DMS114 treated with DMSO at 0.1 percent for 48 hours (cell line): ENCODE measurements around the gene FNBP1L.

Experiments used
- DNase-seq: peaks from one replicate; lab custom pipeline; 2025; ENCODE audit not compliant: unreplicated experiment; lab: John Stamatoyannopoulos, UW

Gene FNBP1L

DNA sequence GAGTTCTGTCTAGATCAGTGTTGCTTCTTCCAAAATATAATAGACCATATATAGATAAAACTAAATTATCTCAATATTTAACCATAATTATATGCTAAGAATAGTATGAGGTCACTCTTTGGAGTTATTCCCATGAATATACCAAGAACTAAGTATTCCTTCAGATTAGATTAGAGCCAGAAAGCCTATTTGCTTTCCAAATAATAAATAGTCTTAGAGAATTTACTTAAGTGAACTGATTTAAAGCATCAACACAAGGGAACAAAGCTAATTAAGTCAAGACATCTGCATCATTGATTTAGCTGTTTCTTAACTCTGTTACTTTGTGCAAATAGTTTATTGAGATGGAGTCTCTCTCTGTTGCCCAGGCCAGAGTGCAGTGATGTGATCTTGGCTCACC, 35.7 kb downstream of the FNBP1L start:
- no peak for DNase-seq

DNA sequence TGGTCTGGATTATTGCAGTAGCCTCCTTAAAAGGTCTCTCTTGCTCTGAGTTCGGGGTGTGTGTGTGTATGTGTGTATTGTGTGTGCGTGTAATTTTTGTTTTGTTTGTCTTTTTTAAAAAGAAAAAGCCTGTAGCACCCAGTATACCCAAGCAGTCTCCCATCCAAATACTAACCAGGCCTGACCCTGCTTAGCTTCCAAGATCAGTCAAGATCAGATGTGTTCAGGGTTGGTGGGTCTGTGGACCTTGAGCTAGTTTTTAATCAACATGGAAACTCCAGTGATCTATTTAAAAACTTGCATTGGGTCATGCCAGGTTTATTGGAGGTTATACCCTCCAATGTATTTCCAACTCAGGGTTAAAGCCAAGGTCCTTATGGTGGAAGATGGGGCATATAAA, 40.3 kb downstream of the FNBP1L start:
- no peak for DNase-seq

DNA sequence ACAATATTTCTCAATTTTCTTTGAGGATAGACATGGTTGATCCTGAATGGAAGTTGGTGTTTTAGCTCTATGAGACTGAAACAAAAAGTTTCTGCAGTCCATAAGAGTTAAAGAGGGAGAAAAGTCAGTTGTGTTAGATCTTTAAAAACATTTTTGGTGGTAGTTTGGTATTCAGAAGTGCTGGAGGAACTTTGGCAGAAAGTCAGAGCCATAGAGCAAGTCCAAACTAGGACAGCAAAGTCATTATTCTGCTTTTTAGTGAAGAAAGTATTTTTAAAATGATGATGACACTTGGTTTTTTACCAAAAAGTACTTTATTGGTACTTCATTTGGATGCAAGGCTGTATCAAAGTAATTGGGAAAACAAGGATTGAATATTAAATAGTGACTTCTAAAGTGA, 41.8 kb downstream of the FNBP1L start:
- DNase-seq = no peak

DNA sequence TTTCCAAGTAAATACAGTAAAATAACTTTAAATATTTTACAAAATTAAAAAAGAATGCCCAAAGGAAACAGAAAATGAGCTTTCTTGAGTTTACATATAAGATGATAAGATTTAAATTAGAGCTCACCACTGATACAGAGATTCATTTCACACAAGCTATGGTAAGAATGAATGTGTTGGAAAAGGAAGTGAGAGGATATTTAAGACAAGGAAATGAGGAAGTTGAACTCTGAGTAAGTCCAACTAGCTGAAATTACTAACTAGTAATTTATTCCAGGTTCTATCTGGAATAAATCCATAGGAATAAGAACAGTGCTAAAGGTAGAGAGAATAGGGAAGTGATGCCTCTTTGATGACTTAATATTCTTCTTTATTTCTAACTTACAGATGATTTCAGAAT, 42.4 kb downstream of the FNBP1L start:
- no peak for DNase-seq

DNA sequence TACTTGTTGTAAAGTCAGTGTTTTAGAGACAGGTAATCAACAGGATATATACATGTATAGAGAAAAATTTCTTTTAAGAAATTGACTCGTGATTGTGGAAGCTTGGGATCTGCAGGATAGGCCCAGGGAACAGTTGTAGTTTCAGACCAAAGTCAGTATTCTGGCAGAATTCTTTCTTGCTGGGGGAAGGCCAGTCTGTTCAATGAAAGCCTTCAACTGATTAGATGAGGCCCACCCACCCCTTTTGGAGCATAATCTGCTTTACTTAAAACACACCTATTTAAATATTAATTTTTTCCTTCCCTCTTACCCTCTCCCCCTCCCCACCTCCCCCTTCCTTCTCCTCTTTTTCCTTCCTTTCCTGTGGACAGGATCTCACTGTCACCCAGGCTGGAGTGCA, 48.0 kb downstream of the FNBP1L start:
- DNase-seq = no peak

DNA sequence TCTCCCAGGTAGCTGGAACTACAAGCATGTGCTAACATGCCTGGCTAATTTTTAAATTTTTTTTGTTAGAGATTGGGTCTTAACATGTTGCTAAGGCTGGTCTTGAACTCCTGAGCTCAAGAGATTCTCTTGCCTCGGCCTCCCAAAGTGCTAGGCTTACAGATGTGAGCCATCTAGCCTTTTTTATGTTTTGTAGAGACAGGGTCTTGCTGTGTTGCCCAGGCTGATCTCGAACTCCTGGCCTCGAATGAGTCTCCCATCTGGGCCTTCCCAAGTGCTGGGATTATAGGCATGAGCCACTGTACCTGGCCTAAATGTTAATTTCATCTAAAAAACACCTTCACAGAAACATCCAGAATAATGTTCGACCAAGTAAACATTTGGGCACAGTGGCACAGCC, 48.6 kb downstream of the FNBP1L start:
- no peak for DNase-seq

DNA sequence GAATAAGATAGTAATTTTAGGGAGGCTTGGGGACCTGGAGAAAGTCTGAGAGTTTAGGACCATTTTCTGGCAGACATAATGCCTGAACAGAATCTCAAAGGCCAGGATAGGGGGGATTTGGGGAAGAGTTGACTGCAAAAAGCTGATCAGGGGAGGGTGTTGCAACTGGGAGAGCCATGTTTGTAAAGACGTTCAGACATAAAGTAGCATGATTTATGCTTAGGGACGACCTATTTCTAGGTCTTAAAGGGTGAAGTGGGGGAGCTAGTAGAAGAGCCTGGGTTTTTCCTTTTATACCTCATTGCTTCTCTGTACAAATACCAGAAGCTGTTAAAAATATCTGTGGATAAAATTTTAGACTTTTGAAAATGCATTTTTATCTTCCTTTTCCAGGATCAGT, 51.2 kb downstream of the FNBP1L start:
- DNase-seq = no peak

DNA sequence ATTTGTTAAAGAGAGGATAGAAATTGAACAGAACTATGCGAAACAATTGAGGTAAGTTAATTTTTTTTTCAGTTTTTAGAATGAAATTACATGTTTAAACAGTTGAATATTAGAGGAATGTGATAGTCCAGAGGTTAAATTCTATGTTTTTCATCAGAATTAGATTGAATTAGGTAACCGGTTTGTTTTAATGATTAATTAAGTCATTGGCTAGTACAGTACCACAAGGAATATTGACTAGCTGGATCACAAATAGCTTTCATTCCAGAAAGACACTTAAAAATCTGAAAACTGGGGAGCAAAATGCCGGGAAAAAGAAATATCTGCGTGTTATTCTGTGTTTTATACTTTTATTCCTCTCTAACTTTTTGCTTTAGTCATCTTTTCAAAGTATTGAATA, 51.6 kb downstream of the FNBP1L start:
- no peak for DNase-seq

DNA sequence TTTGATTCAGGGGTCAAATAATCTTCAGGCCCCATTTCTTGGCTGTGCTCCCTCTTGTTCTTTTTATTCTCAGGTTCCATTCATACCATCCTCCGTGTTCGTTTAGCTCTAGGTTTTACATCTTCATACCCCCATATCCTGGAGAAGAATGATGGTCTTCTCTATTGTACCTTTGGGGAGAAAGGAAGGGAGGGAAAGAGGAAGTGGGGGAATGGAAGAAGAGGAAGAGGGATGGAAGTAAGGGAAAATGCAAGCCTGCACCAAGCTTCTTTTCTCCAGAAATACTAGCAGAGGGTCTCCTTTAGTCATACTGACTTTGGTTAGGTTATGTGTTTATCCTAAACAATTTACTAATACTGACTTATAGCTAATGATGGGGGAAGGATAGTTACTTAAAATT, 52.4 kb downstream of the FNBP1L start:
- DNase-seq = no peak

DNA sequence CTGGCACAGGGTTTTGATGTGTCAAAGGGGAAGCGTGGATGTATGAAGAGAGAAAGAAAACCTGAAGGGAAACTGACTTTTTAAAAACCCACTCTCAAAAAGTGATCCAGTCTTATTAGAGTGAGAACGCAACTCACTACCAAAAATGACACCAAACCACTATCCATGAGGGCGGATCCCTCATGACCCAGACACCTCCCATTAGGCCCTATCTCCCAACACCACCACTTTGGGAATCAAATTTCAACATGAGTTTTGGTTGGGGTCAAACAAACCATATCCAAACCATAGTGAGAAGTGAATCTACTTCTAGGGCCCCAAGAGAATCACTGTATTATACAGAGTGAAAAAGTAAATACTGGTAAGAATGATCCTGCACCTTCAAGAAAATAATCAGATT, 53.5 kb downstream of the FNBP1L start:
- no peak for DNase-seq

DNA sequence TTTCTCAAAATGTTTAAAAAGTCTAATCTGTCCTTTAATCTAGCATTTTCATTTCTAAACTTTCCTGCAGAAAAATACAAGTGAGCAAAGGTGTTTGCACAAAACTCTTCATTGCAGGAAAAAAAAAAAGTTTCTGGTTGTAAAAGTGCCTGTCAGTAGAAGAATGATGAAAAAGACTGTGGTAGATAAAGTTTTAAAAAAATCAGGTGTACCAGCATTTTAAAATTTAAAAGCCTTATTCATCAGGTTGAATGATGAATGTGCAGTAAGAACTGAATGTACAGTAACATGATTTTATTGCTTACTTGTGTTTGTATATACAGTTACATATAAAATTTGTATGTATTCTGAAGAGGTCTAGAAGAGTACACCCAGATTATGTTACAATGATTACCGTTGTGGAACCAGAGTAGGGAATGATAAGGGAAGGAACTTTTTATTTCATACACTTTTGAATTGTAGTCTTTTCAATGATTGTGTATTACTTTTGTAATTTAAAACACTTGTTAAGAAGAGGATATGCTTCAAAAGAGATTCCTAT, 54.0 kb downstream of the FNBP1L start:
- DNase-seq = no peak

DNA sequence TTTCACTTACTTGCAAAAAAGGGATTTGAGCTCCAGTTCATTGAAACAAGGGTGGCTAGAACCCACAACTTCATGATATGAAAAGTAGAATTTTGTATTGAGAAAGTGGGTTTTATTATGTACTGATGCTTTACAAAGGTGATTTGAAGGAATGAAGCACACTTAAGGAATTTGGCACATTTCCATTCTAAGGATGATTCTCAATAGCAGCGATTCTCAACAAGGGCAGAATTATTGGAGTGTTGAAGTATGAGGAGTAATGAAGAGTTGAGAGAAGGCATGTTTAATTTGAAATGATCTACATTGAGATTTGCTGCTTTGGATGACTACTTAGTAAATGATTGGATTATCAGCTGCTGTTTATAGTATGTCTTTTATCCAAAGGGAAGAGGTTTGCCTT, 54.7 kb downstream of the FNBP1L start:
- no peak for DNase-seq

DNA sequence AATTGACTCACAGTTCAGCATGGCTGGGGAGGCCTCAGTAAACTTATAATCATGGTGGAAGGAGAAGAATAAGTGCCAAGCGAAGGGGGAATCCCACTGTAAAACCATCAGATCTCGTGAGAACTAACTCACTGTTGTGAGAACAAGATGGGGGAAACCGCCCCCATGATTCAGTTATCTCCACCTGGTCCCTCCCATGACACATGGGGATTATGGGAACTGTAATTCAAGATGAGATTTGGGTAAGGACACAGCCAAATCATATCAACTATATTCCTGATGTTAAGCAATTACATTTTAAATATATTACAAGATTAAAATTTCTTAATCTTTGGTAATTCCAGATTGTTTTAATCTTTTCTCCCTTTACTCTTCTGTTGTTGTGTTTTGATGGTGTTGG, 55.2 kb downstream of the FNBP1L start:
- DNase-seq = no peak

DNA sequence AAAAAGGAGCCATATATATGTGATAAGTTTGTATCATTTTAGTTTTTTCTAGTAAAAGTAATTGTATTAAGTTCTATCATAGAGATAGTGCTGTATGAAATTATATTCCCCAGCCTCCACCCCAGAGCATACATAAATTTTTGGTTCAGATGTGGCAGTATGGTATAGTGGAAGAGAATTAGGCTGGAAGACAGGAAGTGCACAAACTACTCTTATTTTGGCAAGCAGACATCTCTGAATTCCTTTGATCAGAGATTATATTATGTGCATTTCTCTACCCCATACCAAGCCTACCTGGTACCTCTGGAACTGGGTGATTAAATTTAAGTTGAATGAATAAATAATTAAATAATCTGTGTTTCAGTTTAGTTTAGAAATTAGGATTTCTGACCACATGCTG, 55.9 kb downstream of the FNBP1L start:
- no peak for DNase-seq

DNA sequence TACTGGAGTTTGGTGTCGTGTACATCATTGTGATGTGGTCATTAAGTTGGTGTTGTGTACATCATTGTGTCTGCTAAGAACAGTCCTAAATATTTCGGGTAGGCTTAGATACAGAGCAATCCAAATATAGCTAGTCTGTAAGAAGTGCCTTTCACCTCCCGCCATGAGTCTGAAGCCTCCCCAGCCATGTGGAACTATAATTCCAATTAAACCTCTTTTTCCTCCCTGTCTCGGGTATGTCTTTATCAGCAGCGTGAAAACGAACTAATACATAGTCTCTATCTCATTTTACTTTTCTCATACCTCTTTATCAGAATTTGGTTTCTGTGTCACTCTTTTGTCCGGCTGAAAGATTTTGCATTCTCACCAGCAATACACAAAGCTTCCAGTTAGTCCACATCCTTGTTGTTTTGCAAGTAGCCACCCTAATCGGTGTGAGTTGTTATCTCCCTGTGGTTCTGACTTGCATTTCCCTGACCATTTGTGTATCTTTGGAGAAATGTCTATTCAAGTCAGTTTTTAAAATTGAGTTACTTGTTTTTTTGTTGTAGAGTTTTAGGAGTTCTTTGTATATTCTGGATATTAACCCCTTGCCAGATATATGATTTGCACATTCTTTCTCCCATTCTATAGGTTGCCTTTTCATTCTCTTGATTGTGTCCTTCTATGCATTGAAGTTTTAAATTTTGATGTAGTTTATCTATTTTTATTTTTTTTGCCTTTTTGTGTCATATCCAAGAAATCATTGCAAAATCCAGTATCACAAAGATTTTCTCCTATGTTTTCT, 56.5 kb downstream of the FNBP1L start:
- DNase-seq = no peak

DNA sequence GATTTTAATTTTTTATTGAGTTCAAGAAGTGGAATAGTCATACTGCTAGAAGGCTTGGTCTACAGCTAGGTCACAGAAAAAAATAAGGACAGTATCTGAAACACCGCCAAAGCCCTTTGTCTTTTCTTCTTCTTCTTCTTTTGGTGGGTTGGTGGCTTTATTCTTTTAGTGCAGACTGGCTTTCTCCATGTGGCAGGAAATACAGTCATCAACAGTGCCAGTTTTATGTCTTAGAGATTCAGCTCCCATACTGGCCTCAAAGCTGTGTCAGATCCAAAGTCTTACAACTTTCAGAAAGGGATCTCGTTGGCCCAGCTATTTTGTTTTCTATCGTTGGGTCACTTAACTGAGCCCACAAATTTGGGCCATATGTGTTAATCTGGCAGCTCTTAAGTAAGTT, 58.2 kb downstream of the FNBP1L start:
- no peak for DNase-seq

DNA sequence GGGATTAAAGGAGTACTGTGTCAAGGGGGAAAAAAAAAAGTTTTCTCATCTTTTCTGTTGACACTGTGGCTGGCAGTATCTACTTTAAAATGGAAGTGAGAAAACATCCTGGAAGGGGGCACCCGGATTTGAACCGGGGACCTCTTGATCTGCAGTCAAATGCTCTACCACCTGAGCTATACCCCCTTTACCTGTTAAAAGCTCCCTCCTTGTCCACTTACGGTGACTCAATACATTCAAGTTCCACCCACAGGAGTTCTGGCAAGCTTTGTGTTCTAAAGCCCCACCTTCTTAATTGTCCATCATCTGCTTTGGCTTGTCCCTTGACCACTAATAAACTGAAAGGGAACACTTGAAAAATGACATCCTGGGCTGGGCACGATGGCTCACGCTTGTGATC, 68.2 kb downstream of the FNBP1L start:
- no peak for DNase-seq

DNA sequence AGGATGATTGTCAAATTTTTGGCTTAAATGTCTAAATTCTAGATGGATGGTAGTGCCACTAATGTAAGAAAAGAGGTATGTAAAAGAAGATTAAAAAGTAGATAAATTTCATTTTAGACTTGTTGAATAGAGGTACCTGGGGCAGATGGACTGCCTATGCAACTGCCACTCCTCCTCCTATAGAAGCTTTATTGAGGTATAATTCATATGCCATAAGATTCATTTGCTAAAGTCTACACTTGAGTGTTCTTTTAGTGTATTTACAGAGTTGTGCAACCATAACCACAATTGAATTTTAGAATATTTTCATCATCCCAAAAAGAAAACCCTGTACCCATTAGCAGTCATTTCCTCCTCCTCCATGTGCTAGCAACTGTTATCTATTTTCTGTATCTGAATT, 70.6 kb downstream of the FNBP1L start:
- DNase-seq = no peak

DNA sequence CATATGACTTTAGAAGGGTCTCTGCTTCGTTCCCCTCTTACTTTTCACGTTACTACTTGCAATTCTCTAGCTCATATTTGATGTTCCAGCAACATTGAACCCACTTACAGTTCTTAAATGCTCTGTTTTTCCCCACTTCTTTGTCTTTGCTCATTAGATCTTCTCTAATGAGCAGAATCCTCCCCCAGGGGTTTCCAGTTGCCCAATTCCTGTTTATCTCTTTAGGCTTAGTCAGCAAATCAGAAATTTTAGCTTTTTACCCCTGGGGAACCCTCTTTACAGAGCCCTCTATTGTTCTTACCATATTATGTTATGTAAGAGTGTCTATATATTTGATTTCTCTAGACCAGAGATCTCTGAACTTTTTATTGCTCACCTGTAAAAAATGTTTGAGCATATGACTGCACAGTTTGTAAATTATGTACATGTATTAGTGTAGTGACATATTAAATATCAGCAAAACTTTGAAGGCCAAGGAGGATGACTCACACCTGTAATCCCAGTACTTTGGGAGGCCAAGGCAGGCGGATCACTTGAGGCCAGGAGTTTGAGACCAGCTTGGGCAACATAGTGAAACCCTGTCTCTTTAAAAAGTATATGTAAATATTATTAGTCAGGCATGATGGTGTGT, 71.4 kb downstream of the FNBP1L start:
- no peak for DNase-seq

DNA sequence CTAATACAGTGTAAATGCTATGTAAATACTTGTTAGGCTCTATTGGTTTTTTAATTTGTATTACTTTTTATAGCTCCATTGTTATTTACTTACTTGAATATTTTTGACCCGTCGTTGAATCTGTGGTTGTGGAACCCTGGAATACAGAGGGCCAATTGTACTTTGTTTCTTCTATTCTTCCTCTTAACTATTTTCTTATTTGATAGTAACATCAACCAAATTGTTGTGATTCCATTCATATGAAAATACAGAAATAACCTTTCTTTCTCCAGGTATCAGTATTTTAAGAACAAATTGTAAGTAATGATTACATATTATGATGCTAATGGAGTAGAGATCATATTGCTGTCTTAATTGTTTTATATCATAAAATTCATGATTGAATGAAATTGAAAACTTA, 73.7 kb downstream of the FNBP1L start:
- DNase-seq = no peak

DNA sequence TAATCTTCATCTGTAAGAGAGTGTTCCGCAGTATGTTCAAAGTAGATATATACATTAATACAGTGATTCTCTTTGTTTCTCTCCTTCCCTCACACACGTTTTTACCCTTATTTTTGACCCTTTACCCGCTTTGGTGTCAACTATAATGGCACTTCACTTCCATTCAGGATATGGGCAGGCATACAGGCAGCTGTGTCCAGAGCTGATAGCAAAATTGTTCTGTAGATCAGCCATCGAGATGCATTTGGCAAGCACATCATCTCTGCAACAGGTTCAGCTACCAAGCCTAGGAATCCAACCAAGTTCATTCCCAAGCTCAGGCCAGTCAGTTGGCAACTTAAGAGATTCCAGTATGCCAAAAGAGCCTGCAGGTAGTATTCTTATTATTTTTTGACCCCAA, 74.8 kb downstream of the FNBP1L start:
- no peak for DNase-seq

DNA sequence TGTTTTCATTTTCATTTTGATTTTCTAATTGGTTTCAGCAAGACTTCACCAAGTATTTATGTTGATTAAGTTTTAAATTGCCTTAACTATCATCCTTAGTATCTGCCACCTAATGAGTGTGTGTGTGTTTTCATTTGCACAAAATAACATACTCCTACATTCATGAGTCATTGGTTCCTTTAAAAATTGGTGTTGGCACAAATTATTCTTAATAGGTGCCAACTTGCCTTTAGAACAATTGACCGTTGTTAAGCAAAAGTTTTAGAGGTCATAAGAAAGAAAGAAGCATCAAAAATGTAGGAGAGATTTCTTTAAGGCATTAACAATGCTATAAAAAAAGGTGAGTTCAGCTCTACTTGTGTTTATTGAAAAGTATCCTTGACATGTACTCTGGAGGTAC, 77.5 kb downstream of the FNBP1L start:
- DNase-seq = no peak

DNA sequence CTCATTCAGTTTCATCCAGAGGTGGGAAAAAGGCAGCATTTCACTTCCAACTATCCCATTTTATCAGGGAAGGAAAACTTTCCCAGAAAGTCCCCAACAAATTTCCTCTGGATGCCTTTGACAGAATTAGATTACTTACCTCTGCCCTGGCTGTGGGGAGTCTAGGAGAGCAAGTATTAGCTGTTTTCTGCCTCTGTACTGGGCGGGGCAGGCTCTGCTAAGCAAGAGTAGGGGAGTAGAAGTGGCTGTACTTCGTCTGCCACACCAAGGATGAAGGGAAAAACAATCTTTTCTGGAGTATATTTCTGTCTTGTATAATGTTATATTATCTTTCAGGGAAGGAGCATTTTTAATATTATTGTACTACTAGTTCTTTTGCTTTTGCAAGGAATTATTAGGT, 78.5 kb downstream of the FNBP1L start:
- DNase-seq = no peak
